CD4-positive, CD25-positive, alpha-beta regulatory T cell (primary cell): Measurements from ENCODE around the gene UBLCP1. TPM values are rescaled to one million over a fixed set of nuclear protein-coding genes. Genes with fewer than 3 reads are reported as not detected.

Source experiments
- ATAC-seq, 2 donors: fragments of 150-1000 bp; cut with Tn5 transposase; one replicate each; pipeline ENCODE4 v1.10.0; 2021; ENCODE audit warnings: low read depth in 2 of 2, moderate number of reproducible peaks in 2 of 2, moderate library complexity in 1 of 2
- DNase-seq, 3 donors: peaks; one replicate each; pipeline versions ENCODE4 v3.0.0 to v3.0.0-alpha.2; 2012 to 2022; ENCODE audit warnings: mixed read lengths in 1 of 3
- H3K27ac ChIP-seq: one replicate; pipeline ENCODE4 v1.7.0; 2013; ENCODE audit warnings: mild to moderate bottlenecking, low read length; ENCODE audit not compliant: insufficient read depth, poor library complexity, severe bottlenecking
- H3K27me3 ChIP-seq: one replicate; pipeline ENCODE4 v1.7.0; 2013; ENCODE audit warnings: low read length; ENCODE audit not compliant: control insufficient read depth, insufficient read depth
- H3K36me3 ChIP-seq: one replicate; pipeline ENCODE4 v1.7.0; 2013; ENCODE audit warnings: mild to moderate bottlenecking, low read length, moderate library complexity; ENCODE audit not compliant: control insufficient read depth, insufficient read depth
- H3K4me1 ChIP-seq: 2 replicates; pipeline ENCODE4 v1.7.0; 2013; ENCODE audit warnings: mild to moderate bottlenecking, low read length; ENCODE audit not compliant: insufficient read depth, control insufficient read depth, poor library complexity, severe bottlenecking
- H3K4me3 ChIP-seq: one replicate; pipeline ENCODE4 v1.7.0; 2013; ENCODE audit warnings: low read depth, mild to moderate bottlenecking, low read length, moderate library complexity
- H3K9me3 ChIP-seq, 2 experiments: 1 replicate in 1 of 2; 2 replicates in 1 of 2; pipeline ENCODE4 v1.7.0; 2013; ENCODE audit warnings: low read length in 2 of 2, mild to moderate bottlenecking in 1 of 2, moderate library complexity in 1 of 2; ENCODE audit not compliant: control insufficient read depth in 2 of 2
- H3K27ac Mint-ChIP-seq, 3 donors: one replicate each; pipeline ENCODE4 v1.8.0; 2020 to 2022; ENCODE audit warnings: mild to moderate bottlenecking in 3 of 3, mixed read lengths in 3 of 3, moderate library complexity in 2 of 3
- H3K27me3 Mint-ChIP-seq: one replicate; pipeline ENCODE4 v1.8.0; 2022; ENCODE audit warnings: mild to moderate bottlenecking, mixed read lengths
- H3K36me3 Mint-ChIP-seq: one replicate; pipeline ENCODE4 v1.8.0; 2020; ENCODE audit warnings: mixed read lengths
- H3K4me1 Mint-ChIP-seq, 4 donors: one replicate each; pipeline ENCODE4 v1.8.0; 2020 to 2022; ENCODE audit warnings: mixed read lengths in 4 of 4, mild to moderate bottlenecking in 1 of 4
- H3K4me3 Mint-ChIP-seq, 4 donors: one replicate each; pipeline ENCODE4 v1.8.0; 2020 to 2022; ENCODE audit warnings: mild to moderate bottlenecking in 4 of 4, mixed read lengths in 4 of 4, moderate library complexity in 3 of 4
- H3K9me3 Mint-ChIP-seq, 7 donors: one replicate each; pipeline ENCODE4 v1.8.0; 2020 to 2022; ENCODE audit warnings: mixed read lengths in 7 of 7, mild to moderate bottlenecking in 3 of 7, moderate library complexity in 2 of 7
- polyA plus RNA-seq, 4 donors: library from polyadenylated mRNA; unstranded; fragments of 300-500 nt; fragmentation: Illumina TruSeq; gene quantifications; one replicate each; pipeline ENCODE4 v1.2.3, GENCODE V29; 2021
- total RNA-seq: library from RNA; stranded (reverse); gene quantifications from one replicate; pipeline ENCODE4 v1.2.3, GENCODE V29; 2022

The UBLCP1 gene
- total and polyA plus RNA-seq, 5 donors from 2014 or later, result 20.5 to 66.1 (median 56.5) TPM

GRCh38 chr5:159316519-159317383, 53.7 kb downstream of the UBLCP1 start:
- Mint-ChIP-seq H3K27me3 (peaks cover 28% of the 10 kb centered on the region), H3K9me3 (no peaks in the 10 kb centered on the region), H3K27ac (peak overlapping the region in 1 of 3 donors; percentile 48), H3K4me3 (no peak overlapping the region), H3K4me1 (no peaks in the 10 kb centered on the region), H3K36me3 (no peaks in the 10 kb centered on the region)
- H3K4me1 ChIP-seq, result no peaks in the 10 kb centered on the region
- ATAC-seq (peak; percentile 58 to 71), DNase-seq (peak; percentile 24 to 73 (median 43))
- H3K36me3 ChIP-seq, result no peaks in the 10 kb centered on the region
- H3K9me3 ChIP-seq, result no peaks in the 10 kb centered on the region
- no peak overlapping the region for H3K4me3 ChIP-seq
- no peak overlapping the region for H3K27ac ChIP-seq
- peaks cover 4% of the 10 kb centered on the region for H3K27me3 ChIP-seq

- DNase-seq, result no peak
- Mint-ChIP-seq H3K4me1 (no peaks in the 10 kb centered on the region), H3K9me3 (no peaks in the 10 kb centered on the region), H3K4me3 (no peak overlapping the region), H3K27me3 (peaks cover 19% of the 10 kb centered on the region), H3K36me3 (no peaks in the 10 kb centered on the region), H3K27ac (no peak overlapping the region)
- H3K4me1 ChIP-seq, result no peaks in the 10 kb centered on the region
- no peak for ATAC-seq
- H3K27ac ChIP-seq, result no peak overlapping the region
- no peaks in the 10 kb centered on the region for H3K36me3 ChIP-seq
- H3K4me3 ChIP-seq, result no peak overlapping the region
- H3K27me3 ChIP-seq, result peaks cover 2% of the 10 kb centered on the region
- H3K9me3 ChIP-seq, result no peaks in the 10 kb centered on the region
Measured at GRCh38 chr5:159317849-159318248, 54.8 kb downstream of the UBLCP1 start.

GRCh38 chr5:159318448-159318847, 55.4 kb downstream of the UBLCP1 start:
- Mint-ChIP-seq H3K9me3 (no peaks in the 10 kb centered on the region), H3K27ac (no peak overlapping the region), H3K27me3 (peaks cover 15% of the 10 kb centered on the region), H3K36me3 (no peaks in the 10 kb centered on the region), H3K4me3 (no peak overlapping the region), H3K4me1 (no peaks in the 10 kb centered on the region)
- H3K27ac ChIP-seq, result no peak overlapping the region
- H3K4me3 ChIP-seq, result no peak overlapping the region
- peaks cover 2% of the 10 kb centered on the region for H3K27me3 ChIP-seq
- H3K4me1 ChIP-seq, result no peaks in the 10 kb centered on the region
- ATAC-seq (no peak), DNase-seq (no peak)
- no peaks in the 10 kb centered on the region for H3K36me3 ChIP-seq
- H3K9me3 ChIP-seq, result no peaks in the 10 kb centered on the region

GRCh38 chr5:159319363-159319762, 56.3 kb downstream of the UBLCP1 start:
- no peaks in the 10 kb centered on the region for H3K4me1 Mint-ChIP-seq
- H3K9me3 Mint-ChIP-seq, result no peaks in the 10 kb centered on the region
- Histone ChIP-seq H3K36me3 (no peaks in the 10 kb centered on the region), H3K4me1 (no peaks in the 10 kb centered on the region), H3K27me3 (peaks cover 6% of the 10 kb centered on the region), H3K4me3 (no peak overlapping the region), H3K9me3 (no peaks in the 10 kb centered on the region), H3K27ac (no peak overlapping the region)
- no peak overlapping the region for H3K27ac Mint-ChIP-seq
- ATAC-seq, result no peak
- no peak overlapping the region for H3K4me3 Mint-ChIP-seq
- H3K36me3 Mint-ChIP-seq, result no peaks in the 10 kb centered on the region
- DNase-seq, result no peak
- peaks cover 11% of the 10 kb centered on the region for H3K27me3 Mint-ChIP-seq

GRCh38 chr5:159319832-159320231, 56.7 kb downstream of the UBLCP1 start:
- Histone ChIP-seq H3K36me3 (no peaks in the 10 kb centered on the region), H3K27ac (no peak overlapping the region), H3K9me3 (no peaks in the 10 kb centered on the region), H3K4me3 (no peak overlapping the region), H3K27me3 (peaks cover 6% of the 10 kb centered on the region), H3K4me1 (no peaks in the 10 kb centered on the region)
- DNase-seq (no peak), ATAC-seq (no peak)
- Mint-ChIP-seq H3K27me3 (peaks cover 11% of the 10 kb centered on the region), H3K36me3 (no peaks in the 10 kb centered on the region), H3K27ac (no peak overlapping the region), H3K4me3 (no peak overlapping the region), H3K9me3 (no peaks in the 10 kb centered on the region), H3K4me1 (no peaks in the 10 kb centered on the region)

GRCh38 chr5:159322180-159322579, 59.1 kb downstream of the UBLCP1 start:
- ATAC-seq (no peak), DNase-seq (no peak)
- Histone ChIP-seq H3K27ac (no peak overlapping the region), H3K27me3 (peaks cover 14% of the 10 kb centered on the region), H3K4me3 (no peak overlapping the region), H3K9me3 (no peaks in the 10 kb centered on the region), H3K36me3 (no peaks in the 10 kb centered on the region), H3K4me1 (no peaks in the 10 kb centered on the region)
- no peak overlapping the region for H3K4me3 Mint-ChIP-seq
- H3K36me3 Mint-ChIP-seq, result peaks cover 2% of the 10 kb centered on the region
- no peaks in the 10 kb centered on the region for H3K4me1 Mint-ChIP-seq
- H3K27ac Mint-ChIP-seq, result no peak overlapping the region
- no peaks in the 10 kb centered on the region for H3K9me3 Mint-ChIP-seq
- peaks cover 12% of the 10 kb centered on the region for H3K27me3 Mint-ChIP-seq

GRCh38 chr5:159324102-159324755, 61.1 kb downstream of the UBLCP1 start:
- Histone ChIP-seq H3K4me3 (no peak overlapping the region), H3K27me3 (peaks cover 14% of the 10 kb centered on the region), H3K4me1 (no peaks in the 10 kb centered on the region), H3K36me3 (no peaks in the 10 kb centered on the region), H3K9me3 (no peaks in the 10 kb centered on the region), H3K27ac (no peak overlapping the region)
- ATAC-seq, result no peak
- H3K27ac Mint-ChIP-seq, result no peak overlapping the region
- no peak overlapping the region for H3K4me3 Mint-ChIP-seq
- H3K4me1 Mint-ChIP-seq, result no peaks in the 10 kb centered on the region
- peaks cover 16% of the 10 kb centered on the region for H3K27me3 Mint-ChIP-seq
- no peak for DNase-seq
- H3K36me3 Mint-ChIP-seq, result peaks cover 2% of the 10 kb centered on the region
- H3K9me3 Mint-ChIP-seq, result no peaks in the 10 kb centered on the region
